BLaER1 (cell line): ENCODE results near the gene BCL6.
"Not testable (repeated sequence)": the region's sequence is repeated elsewhere in the genome, so short reads cannot be mapped to it uniquely, and the experiment has no call there.

Source experiments
- H3K27ac ChIP-seq: shearing (Covaris generic); formaldehyde crosslinking; 2 replicates; pipeline ENCODE4 v1.8.1; 2022
- H3K27me3 ChIP-seq: shearing (Covaris generic); formaldehyde crosslinking; 2 replicates; pipeline ENCODE4 v1.8.1; 2022
- H3K36me3 ChIP-seq: shearing (Covaris generic); formaldehyde crosslinking; 2 replicates; pipeline ENCODE4 v1.8.1; 2022
- H3K4me1 ChIP-seq: shearing (Covaris generic); formaldehyde crosslinking; 2 replicates; pipeline ENCODE4 v1.8.1; 2022
- H3K4me2 ChIP-seq: shearing (Covaris generic); formaldehyde crosslinking; 2 replicates; pipeline ENCODE4 v1.8.1; 2022
- H3K4me3 ChIP-seq: shearing (Covaris generic); formaldehyde crosslinking; 2 replicates; pipeline ENCODE4 v1.8.1; 2022
- H3K9ac ChIP-seq: shearing (Covaris generic); formaldehyde crosslinking; 2 replicates; pipeline ENCODE4 v1.8.1; 2022
- H3K9me3 ChIP-seq: shearing (Covaris generic); formaldehyde crosslinking; 2 replicates; pipeline ENCODE4 v1.8.1; 2022
- H4K20me1 ChIP-seq: shearing (Covaris generic); formaldehyde crosslinking; 2 replicates; pipeline ENCODE4 v1.8.1; 2022
- Cebpa-rat ChIP-seq: shearing (Covaris generic); IDR thresholded peaks from 2 replicates; pipeline ENCODE4 v1.8.1; 2022

The BCL6 gene

GRCh38 chr3:187698499-187699399 is 46.5 kb downstream of the BCL6 start:
- H3K27ac ChIP-seq = no peak overlapping the region
- no peak for TF ChIP-seq Cebpa-rat

GRCh38 chr3:187696021-187696420 is 49.2 kb downstream of the BCL6 start:
- no peak for TF ChIP-seq Cebpa-rat
- no peak overlapping the region for H3K27ac ChIP-seq
- H3K4me3 ChIP-seq = no peak overlapping the region
- no peaks in the 10 kb centered on the region for H3K9me3 ChIP-seq
- no peaks in the 10 kb centered on the region for H4K20me1 ChIP-seq
- no peaks in the 10 kb centered on the region for H3K36me3 ChIP-seq
- H3K4me2 ChIP-seq = no peak overlapping the region
- H3K27me3 ChIP-seq = no peaks in the 10 kb centered on the region
- no peaks in the 10 kb centered on the region; the same call in 1 of the 2 replicates for H3K4me1 ChIP-seq
- H3K9ac ChIP-seq = no peak overlapping the region

More at GRCh38 chr3:187698499-187699399, 46.5 kb downstream of the BCL6 start:
- Histone ChIP-seq H4K20me1 (no peaks in the 10 kb centered on the region), H3K4me3 (no peak overlapping the region), H3K36me3 (no peaks in the 10 kb centered on the region), H3K4me1 (no peaks in the 10 kb centered on the region; the same call in 1 of the 2 replicates), H3K9ac (no peak overlapping the region), H3K4me2 (no peak overlapping the region), H3K27me3 (no peaks in the 10 kb centered on the region), H3K9me3 (no peaks in the 10 kb centered on the region)

DNA sequence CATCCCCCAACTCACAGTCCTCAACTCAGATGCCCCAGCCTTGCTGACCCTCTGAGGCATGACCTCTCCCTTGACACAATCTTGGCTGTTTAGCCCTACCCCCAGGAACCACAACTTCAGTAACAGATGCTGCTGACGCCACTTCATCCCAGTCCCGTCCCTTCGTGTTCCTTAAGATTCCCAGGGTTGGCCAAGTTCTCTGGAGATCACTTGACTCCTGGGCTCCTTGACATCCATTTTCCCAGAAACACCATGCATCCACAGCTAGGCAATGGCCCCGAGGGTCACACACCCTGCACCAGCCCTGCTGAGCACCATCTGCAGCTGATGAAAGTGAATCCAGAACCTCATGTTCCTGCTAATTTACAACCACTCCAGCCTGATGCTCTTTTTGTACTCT is 49.8 kb downstream of the BCL6 start:
- Histone ChIP-seq H4K20me1 (no peaks in the 10 kb centered on the region), H3K4me3 (no peak overlapping the region), H3K4me1 (no peaks in the 10 kb centered on the region; the same call in 1 of the 2 replicates), H3K9ac (no peak overlapping the region), H3K36me3 (no peaks in the 10 kb centered on the region), H3K27me3 (no peaks in the 10 kb centered on the region), H3K27ac (no peak overlapping the region), H3K4me2 (peak overlapping the region; percentile 17), H3K9me3 (no peaks in the 10 kb centered on the region)
- no peak for TF ChIP-seq Cebpa-rat

- H3K27me3 ChIP-seq = no peaks in the 10 kb centered on the region
These were observed 50.5 kb downstream of the BCL6 start for GRCh38 chr3:187694801-187695200.

DNA sequence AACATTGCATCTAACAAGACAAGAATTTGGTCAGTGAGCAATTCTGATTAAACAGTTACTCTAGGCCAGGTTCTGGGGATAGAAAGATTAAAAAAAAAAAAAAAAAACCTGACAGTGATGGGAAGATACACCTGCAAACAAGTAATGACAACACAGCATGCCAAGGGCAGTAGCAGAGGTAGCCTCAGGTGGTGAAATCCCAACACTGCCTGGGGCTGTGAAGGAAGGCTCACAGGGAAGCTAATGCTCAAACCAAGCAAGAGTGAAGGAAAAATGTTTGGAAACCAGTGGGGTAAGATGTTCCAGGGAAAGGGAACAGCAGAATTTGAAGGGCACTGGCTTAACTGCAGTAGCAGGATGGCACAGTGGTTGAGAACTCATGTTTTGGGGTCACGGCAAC is 51.8 kb downstream of the BCL6 start:
- Histone ChIP-seq H3K4me2 (no peak overlapping the region), H3K4me3 (no peak overlapping the region), H3K27me3 (no peaks in the 10 kb centered on the region), H3K4me1 (no peaks in the 10 kb centered on the region; the same call in 1 of the 2 replicates), H3K27ac (no peak overlapping the region), H3K9me3 (no peaks in the 10 kb centered on the region), H4K20me1 (no peaks in the 10 kb centered on the region), H3K9ac (no peak overlapping the region), H3K36me3 (no peaks in the 10 kb centered on the region)
- no peak for TF ChIP-seq Cebpa-rat

More at GRCh38 chr3:187694801-187695200, 50.5 kb downstream of the BCL6 start:
- H4K20me1 ChIP-seq = no peaks in the 10 kb centered on the region
- H3K9ac ChIP-seq = no peak overlapping the region
- no peaks in the 10 kb centered on the region; the same call in 1 of the 2 replicates for H3K4me1 ChIP-seq
- no peaks in the 10 kb centered on the region for H3K36me3 ChIP-seq
- no peak overlapping the region for H3K4me3 ChIP-seq
- no peak overlapping the region for H3K27ac ChIP-seq
- H3K4me2 ChIP-seq = no peak overlapping the region
- H3K9me3 ChIP-seq = no peaks in the 10 kb centered on the region
- no peak for TF ChIP-seq Cebpa-rat

- H3K4me2 ChIP-seq = no peak overlapping the region
- H3K4me1 ChIP-seq = no peaks in the 10 kb centered on the region
- H3K9ac ChIP-seq = no peak overlapping the region
- peaks cover 22% of the 10 kb centered on the region for H3K9me3 ChIP-seq
- no peak overlapping the region for H3K27ac ChIP-seq
- no peak for TF ChIP-seq Cebpa-rat
- H3K4me3 ChIP-seq = no peak overlapping the region
- H4K20me1 ChIP-seq = no peaks in the 10 kb centered on the region
- no peaks in the 10 kb centered on the region for H3K36me3 ChIP-seq
- H3K27me3 ChIP-seq = no peaks in the 10 kb centered on the region
These were observed 55.3 kb downstream of the BCL6 start for GRCh38 chr3:187689984-187690383.

DNA sequence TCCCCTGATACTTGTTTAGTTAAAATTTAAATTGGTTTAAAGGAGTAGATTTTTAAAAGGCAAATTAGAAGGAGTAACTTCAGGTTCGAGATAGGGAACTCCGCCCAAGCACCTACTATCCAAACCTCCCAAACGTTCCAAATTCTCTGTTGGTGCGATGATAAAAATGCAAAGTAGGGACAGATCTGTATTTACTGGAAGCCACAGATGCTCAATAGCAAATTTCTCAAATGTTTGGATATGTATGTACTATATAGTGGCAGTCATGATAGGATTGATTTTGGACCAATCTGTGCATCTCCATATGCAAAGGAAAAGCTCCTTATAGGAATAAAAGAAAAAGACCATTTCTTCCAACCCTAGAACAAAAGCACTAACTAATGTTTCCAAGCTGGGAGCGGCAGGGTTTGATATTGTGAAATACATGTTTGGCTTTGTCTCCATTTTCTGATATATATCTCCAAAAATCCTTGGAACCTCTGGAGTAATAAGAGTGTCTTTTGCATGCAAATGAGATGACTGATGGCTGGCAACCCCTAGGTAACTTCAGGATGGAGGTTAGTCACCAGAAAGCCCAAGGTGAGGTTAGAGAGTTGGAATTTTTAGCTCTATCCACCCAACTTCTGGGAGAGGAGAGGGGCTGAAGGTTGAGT is 58.5 kb downstream of the BCL6 start:
- no peaks in the 10 kb centered on the region for H3K27me3 ChIP-seq
- no peaks in the 10 kb centered on the region for H3K4me1 ChIP-seq
- H3K4me3 ChIP-seq = no peak overlapping the region

GRCh38 chr3:187685948-187686347 is 59.3 kb downstream of the BCL6 start:
- Histone ChIP-seq H3K4me3 (no peak overlapping the region), H3K36me3 (no peaks in the 10 kb centered on the region), H3K27me3 (no peaks in the 10 kb centered on the region), H3K27ac (no peak overlapping the region), H3K4me2 (no peak overlapping the region), H3K4me1 (no peaks in the 10 kb centered on the region), H4K20me1 (no peaks in the 10 kb centered on the region), H3K9me3 (peaks cover 22% of the 10 kb centered on the region), H3K9ac (no peak overlapping the region)
- no peak for TF ChIP-seq Cebpa-rat

More for the DNA sequence above, 58.5 kb downstream of the BCL6 start:
- H3K9ac ChIP-seq = no peak overlapping the region
- no peak for TF ChIP-seq Cebpa-rat
- H4K20me1 ChIP-seq = no peaks in the 10 kb centered on the region
- H3K9me3 ChIP-seq = peaks cover 22% of the 10 kb centered on the region
- no peak overlapping the region for H3K27ac ChIP-seq
- no peak overlapping the region for H3K4me2 ChIP-seq
- H3K36me3 ChIP-seq = no peaks in the 10 kb centered on the region

- Histone ChIP-seq H3K9me3 (peaks cover 22% of the 10 kb centered on the region), H3K36me3 (no peaks in the 10 kb centered on the region), H3K9ac (no peak overlapping the region), H3K4me1 (no peaks in the 10 kb centered on the region), H4K20me1 (no peaks in the 10 kb centered on the region), H3K4me2 (no peak overlapping the region), H3K27me3 (no peaks in the 10 kb centered on the region), H3K27ac (no peak overlapping the region), H3K4me3 (no peak overlapping the region)
- no peak for TF ChIP-seq Cebpa-rat
These were observed 60.4 kb downstream of the BCL6 start for GRCh38 chr3:187684880-187685279.

GRCh38 chr3:187684444-187684843 is 60.8 kb downstream of the BCL6 start:
- TF ChIP-seq Cebpa-rat = no peak
- Histone ChIP-seq H3K9me3 (peaks cover 22% of the 10 kb centered on the region), H4K20me1 (no peaks in the 10 kb centered on the region), H3K9ac (no peak overlapping the region), H3K4me3 (no peak overlapping the region), H3K36me3 (no peaks in the 10 kb centered on the region), H3K27me3 (no peaks in the 10 kb centered on the region), H3K4me1 (no peaks in the 10 kb centered on the region), H3K27ac (no peak overlapping the region), H3K4me2 (no peak overlapping the region)

- H3K4me2 ChIP-seq, H3K27ac ChIP-seq, H3K4me1 ChIP-seq, H3K4me3 ChIP-seq, H3K9ac ChIP-seq, H4K20me1 ChIP-seq, H3K27me3 ChIP-seq, H3K36me3 ChIP-seq: not testable (repeated sequence)
- H3K9me3 ChIP-seq = peaks cover 17% of the 10 kb centered on the region
These were observed 63.5 kb downstream of the BCL6 start for GRCh38 chr3:187681756-187682155.
